ENCODE measurements around the gene LGSN. TPM values are rescaled to one million over a fixed set of nuclear protein-coding genes. Genes with fewer than 3 reads are reported as not detected.

LGSN gene
- total RNA-seq, 1 experiment from 2014 or later = 10.8 TPM

DNA sequence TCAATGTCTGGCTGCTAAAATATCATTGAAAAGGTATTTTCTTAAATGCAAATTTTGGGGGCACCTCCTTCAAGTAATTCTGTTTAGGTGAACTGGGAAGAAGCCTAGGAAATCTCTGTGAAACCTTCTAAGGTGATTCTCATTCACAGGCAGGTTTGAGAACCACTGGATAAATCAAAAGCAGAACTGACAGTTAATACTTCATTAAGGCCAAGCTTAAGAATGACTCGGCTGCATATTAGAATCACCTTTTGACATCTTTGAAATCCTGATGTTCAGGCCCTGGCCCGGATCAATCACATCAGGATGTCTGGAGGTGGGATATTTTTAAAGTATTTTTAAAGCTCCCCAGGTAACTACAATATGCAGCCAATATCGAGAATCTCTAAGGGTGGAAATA, 58.0 kb downstream of the LGSN start:
- no peak overlapping the region for H3K4me3 Mint-ChIP-seq (ENCODE audit: unreplicated experiment)
- H3K4me1 Mint-ChIP-seq (ENCODE audit: low read depth, unreplicated experiment) = no peaks in the 10 kb centered on the region
- H3K9me3 Mint-ChIP-seq (ENCODE audit: unreplicated experiment) = no peaks in the 10 kb centered on the region
- no peaks in the 10 kb centered on the region for H3K9me3 ChIP-seq
- no peak overlapping the region for H3K27ac Mint-ChIP-seq (ENCODE audit: unreplicated experiment)
- H3K27me3 Mint-ChIP-seq (ENCODE audit: insufficient read depth, unreplicated experiment) = no peaks in the 10 kb centered on the region
- H3K27me3 ChIP-seq (replicated peaks; ENCODE audit: control insufficient read depth, insufficient read depth, low read length) = no peaks in the 10 kb centered on the region
- DNase-seq = no peak
- BruUV-seq (replicated peaks) = no TSS peak
- H3K4me3 ChIP-seq (ENCODE audit: low read depth, low read length) = no peak overlapping the region
- H3K36me3 Mint-ChIP-seq (ENCODE audit: insufficient read depth, unreplicated experiment) = no peaks in the 10 kb centered on the region
- intact Hi-C loops (cut with micrococcal nuclease; ENCODE audit: unreplicated experiment) = no loop called here
- TF ChIP-seq, protein P1, sequence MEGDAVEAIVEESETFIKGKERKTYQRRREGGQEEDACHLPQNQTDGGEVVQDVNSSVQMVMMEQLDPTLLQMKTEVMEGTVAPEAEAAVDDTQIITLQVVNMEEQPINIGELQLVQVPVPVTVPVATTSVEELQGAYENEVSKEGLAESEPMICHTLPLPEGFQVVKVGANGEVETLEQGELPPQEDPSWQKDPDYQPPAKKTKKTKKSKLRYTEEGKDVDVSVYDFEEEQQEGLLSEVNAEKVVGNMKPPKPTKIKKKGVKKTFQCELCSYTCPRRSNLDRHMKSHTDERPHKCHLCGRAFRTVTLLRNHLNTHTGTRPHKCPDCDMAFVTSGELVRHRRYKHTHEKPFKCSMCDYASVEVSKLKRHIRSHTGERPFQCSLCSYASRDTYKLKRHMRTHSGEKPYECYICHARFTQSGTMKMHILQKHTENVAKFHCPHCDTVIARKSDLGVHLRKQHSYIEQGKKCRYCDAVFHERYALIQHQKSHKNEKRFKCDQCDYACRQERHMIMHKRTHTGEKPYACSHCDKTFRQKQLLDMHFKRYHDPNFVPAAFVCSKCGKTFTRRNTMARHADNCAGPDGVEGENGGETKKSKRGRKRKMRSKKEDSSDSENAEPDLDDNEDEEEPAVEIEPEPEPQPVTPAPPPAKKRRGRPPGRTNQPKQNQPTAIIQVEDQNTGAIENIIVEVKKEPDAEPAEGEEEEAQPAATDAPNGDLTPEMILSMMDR (IDR thresholded peaks at IDR 0.05; ENCODE audit: insufficient read depth in 1 of 2, low read depth in 1 of 2, low read length in 1 of 2, severe bottlenecking in 1 of 2, unreplicated experiment in 1 of 2) = no peak
- H3K4me1 ChIP-seq = no peaks in the 10 kb centered on the region
- CTCF ChIA-PET = no interaction called here
- H3K36me3 ChIP-seq (ENCODE audit: control insufficient read depth, insufficient read depth, low read length) = no peaks in the 10 kb centered on the region
- POLR2A ChIA-PET = no interaction called here

DNA sequence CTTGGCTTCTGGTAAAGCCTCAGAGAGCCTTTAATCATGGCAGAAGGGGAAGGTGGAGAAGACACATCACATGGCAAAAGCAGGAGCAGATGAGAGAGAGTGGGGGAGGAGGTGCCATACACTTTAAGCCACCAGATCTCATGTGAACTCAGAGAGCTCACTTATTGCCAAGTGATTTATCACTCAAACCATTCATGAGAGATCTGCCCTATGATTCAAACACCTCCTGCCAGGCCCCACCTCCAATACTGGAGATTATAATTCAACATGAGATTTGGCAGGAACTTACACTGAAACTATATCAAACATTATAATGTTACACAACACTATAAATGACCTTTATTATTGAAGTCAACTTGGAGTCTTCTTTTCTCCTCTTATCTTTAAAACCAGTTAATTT, 60.6 kb downstream of the LGSN start:
- no peak overlapping the region for H3K27ac Mint-ChIP-seq (ENCODE audit: unreplicated experiment)
- POLR2A ChIA-PET = no interaction called here
- CTCF ChIA-PET = no interaction called here
- Histone ChIP-seq H3K27me3 (replicated peaks; ENCODE audit: control insufficient read depth, insufficient read depth, low read length) (no peaks in the 10 kb centered on the region), H3K36me3 (ENCODE audit: control insufficient read depth, insufficient read depth, low read length) (no peaks in the 10 kb centered on the region), H3K4me1 (no peaks in the 10 kb centered on the region), H3K4me3 (ENCODE audit: low read depth, low read length) (no peak overlapping the region), H3K9me3 (no peaks in the 10 kb centered on the region)
- H3K4me3 Mint-ChIP-seq (ENCODE audit: unreplicated experiment) = no peak overlapping the region
- no peaks in the 10 kb centered on the region for H3K27me3 Mint-ChIP-seq (ENCODE audit: insufficient read depth, unreplicated experiment)
- intact Hi-C loops (cut with micrococcal nuclease; ENCODE audit: unreplicated experiment) = no loop called here
- H3K4me1 Mint-ChIP-seq (ENCODE audit: low read depth, unreplicated experiment) = no peaks in the 10 kb centered on the region
- H3K9me3 Mint-ChIP-seq (ENCODE audit: unreplicated experiment) = no peaks in the 10 kb centered on the region
- TF ChIP-seq, protein P1 (IDR thresholded peaks at IDR 0.05; ENCODE audit: insufficient read depth in 1 of 2, low read depth in 1 of 2, low read length in 1 of 2, severe bottlenecking in 1 of 2, unreplicated experiment in 1 of 2) = no peak
- DNase-seq = no peak
- H3K36me3 Mint-ChIP-seq (ENCODE audit: insufficient read depth, unreplicated experiment) = no peaks in the 10 kb centered on the region
- no TSS peak for BruUV-seq (replicated peaks)

DNA sequence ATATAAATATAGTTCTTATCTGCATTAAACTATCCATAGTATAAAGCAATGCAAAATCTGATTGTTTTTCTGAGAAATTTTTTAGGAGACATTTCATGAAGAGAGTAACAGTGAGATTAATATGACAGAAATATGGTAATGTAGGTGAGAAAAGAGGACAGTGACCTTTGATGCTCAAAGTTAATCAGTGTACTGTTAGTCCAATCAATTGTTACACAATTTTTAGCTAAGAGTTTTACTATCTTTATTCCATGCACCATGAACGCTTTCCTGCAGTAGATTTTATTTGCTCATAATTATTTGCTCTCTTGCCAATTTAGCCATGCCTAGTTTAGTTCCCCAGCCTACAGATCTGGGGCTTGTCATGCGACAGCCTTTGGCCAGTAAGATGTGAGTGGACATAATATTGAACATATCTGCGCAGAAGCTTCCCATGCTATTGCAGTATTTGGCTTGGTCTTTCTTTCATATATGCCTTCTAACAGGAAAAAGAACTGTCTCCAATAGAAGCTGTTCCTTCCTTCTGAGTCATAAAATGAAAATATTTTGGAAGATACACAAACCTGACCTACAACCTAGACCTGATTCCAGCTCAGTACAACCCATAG, 69.8 kb downstream of the LGSN start:
- Mint-ChIP-seq H3K9me3 (ENCODE audit: unreplicated experiment) (no peaks in the 10 kb centered on the region), H3K4me1 (ENCODE audit: low read depth, unreplicated experiment) (no peaks in the 10 kb centered on the region), H3K36me3 (ENCODE audit: insufficient read depth, unreplicated experiment) (no peaks in the 10 kb centered on the region), H3K27me3 (ENCODE audit: insufficient read depth, unreplicated experiment) (peaks cover 3% of the 10 kb centered on the region), H3K27ac (ENCODE audit: unreplicated experiment) (no peak overlapping the region), H3K4me3 (ENCODE audit: unreplicated experiment) (no peak overlapping the region)
- Histone ChIP-seq H3K27me3 (replicated peaks; ENCODE audit: control insufficient read depth, insufficient read depth, low read length) (no peaks in the 10 kb centered on the region), H3K36me3 (ENCODE audit: control insufficient read depth, insufficient read depth, low read length) (no peaks in the 10 kb centered on the region), H3K9me3 (no peaks in the 10 kb centered on the region), H3K4me1 (no peaks in the 10 kb centered on the region), H3K4me3 (ENCODE audit: low read depth, low read length) (no peak overlapping the region)
- TF ChIP-seq, protein P1 (IDR thresholded peaks at IDR 0.05; ENCODE audit: insufficient read depth in 1 of 2, low read depth in 1 of 2, low read length in 1 of 2, severe bottlenecking in 1 of 2, unreplicated experiment in 1 of 2) = no peak
- no TSS peak for BruUV-seq (replicated peaks)
- no peak for DNase-seq
- intact Hi-C loops (cut with micrococcal nuclease; ENCODE audit: unreplicated experiment) = no loop called here
- CTCF ChIA-PET = no interaction called here
- POLR2A ChIA-PET = no interaction called here
